Stimulated activated CD4-positive, alpha-beta T cell treated with anti-CD3 and anti-CD28 coated beads, TNF-alpha, amount 100 ng/mL, for 1 hour (primary cell): ENCODE data around the gene PSMB7.
"Not testable (repeated sequence)": the region's sequence is repeated elsewhere in the genome, so short reads cannot be mapped to it uniquely, and the experiment has no call there.

Experiments used
- DNase-seq, 3 donors: peaks; one replicate each; pipeline ENCODE4 v3.0.0-alpha.2; 2020; ENCODE audit warnings: low read depth in 3 of 3, low spot score in 1 of 3

The PSMB7 gene

DNA sequence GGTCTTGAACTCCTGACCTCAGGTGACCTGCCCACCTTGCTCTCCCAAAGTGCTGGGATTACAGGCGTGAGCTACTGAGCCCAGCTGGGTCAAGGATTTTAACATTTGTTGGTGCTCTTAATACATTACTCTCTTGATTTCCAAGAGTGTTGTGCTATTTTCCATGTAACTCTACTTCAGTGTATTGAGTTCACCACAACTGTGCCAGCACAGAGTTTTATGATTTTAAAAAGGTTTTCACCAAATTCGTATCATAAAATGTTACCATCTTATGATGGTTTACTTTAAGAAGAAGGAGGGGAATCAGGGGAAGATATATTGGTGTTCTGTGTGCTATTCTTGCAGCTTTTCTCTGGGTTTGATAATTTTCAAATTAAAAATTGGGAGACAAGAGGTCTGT lies 28.4 kb upstream of the PSMB7 start:
- no peak for DNase-seq

GRCh38 chr9:124442826-124443225 lies 27.6 kb upstream of the PSMB7 start:
- no peak for DNase-seq

- DNase-seq = no peak
Measured at GRCh38 chr9:124442379-124442778, 27.1 kb upstream of the PSMB7 start.

DNA sequence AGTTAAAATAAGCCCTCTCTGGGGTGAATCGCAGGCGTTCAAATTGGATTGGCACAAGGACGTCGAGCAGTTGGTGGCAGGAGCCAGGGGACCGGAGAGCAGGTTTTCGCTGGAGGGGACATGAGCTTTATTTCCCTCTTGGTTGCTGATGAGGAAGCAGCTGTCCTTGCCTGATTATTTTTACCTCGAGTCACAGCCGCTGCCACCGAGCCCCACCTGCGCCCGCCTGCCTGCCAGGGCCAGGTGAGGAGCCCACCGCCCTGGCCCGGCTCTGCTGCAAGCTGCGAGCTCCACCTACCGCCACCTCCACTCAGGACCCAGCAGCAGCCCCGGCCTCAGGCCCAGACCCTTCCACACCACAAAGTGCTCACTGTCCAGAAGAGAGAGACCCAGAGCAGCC lies 26.0 kb upstream of the PSMB7 start:
- no peak for DNase-seq

- DNase-seq = no peak
Measured at GRCh38 chr9:124440786-124441185, 25.5 kb upstream of the PSMB7 start.

DNA sequence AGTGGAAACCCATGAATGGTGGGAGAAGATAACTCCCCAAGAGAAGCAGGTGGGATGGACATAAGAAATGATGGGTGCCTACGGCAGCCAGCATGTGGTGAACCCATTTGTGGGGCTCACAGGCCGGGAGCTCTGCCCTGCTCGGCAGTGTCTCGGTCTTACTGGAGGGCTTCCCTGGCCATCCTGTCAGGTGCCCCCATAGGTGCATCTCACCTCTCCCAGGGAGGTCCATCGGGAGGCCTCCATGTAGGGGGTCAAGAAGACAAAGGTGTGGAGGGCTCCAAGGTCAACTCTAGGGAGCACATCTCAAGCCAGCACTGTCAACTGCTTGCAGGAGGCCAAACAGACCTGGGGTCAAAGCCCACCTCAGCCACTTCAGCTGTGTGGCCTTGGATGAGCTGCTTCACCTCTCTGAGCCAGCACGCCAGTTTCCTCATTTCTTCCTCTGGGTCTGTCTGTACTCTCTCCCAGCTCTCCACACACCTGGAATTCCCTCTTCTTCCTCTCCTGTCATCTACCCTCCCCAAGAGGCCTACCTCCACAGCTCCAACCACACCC lies 24.5 kb upstream of the PSMB7 start:
- no peak for DNase-seq

DNA sequence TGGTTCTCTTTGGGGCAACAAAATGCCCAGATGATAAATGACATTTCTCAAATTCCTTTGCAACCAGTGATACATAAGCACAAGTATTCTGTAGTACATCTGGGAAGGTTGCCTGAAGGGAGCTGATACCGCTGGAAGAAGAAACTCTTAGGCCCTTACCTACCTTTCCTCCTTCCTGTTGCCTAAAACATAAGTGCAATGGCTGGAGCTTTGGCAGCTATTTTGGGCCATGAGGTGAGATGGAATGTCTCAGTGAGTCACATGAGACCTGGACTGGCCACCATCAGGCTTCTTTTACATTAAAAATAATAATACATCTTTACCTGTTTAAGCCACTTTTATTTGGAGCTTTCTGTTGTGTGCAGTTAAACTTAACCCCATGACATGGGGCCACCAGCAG lies 23.8 kb upstream of the PSMB7 start:
- no peak for DNase-seq

DNA sequence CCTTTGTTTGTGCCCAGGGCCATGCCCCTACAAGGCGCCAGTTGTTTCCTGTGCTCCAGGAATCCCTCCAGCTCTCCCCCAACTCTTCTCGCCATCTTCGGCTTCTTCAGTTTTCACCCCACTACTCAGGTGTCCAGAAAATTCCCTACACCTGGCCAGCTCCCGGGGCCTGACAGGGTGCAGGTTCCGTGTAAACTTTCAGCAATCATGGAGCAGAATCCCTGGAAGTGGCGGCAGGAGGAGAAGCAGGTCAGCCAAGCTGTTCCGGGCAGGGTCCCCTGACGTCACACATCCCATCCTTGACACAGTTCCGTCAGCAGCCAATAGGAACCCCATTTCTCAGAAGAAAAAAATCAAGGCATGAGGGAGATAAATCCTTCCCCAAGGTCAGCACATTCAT lies 22.8 kb upstream of the PSMB7 start:
- no peak for DNase-seq

DNA sequence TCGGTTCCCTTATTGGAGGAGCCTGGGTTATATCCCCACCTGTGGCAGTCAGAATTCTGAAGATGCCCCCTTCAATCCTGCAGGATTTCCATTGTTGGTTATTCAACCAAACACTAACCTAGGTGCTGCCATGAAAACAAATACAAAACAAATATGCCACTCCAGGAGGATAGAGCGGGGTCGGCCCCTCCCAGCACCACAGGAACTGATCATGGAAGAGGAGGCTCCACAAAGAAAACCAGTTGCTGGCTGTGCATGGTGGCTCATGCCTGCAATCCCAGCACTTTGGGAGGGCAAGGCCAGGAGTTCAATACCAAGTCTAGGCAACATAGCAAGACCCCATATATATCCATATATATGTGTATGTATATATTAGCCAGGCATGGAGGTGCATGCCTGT lies 21.8 kb upstream of the PSMB7 start:
- DNase-seq = no peak

- no peak for DNase-seq
Measured at GRCh38 chr9:124436320-124436719, 21.1 kb upstream of the PSMB7 start.

DNA sequence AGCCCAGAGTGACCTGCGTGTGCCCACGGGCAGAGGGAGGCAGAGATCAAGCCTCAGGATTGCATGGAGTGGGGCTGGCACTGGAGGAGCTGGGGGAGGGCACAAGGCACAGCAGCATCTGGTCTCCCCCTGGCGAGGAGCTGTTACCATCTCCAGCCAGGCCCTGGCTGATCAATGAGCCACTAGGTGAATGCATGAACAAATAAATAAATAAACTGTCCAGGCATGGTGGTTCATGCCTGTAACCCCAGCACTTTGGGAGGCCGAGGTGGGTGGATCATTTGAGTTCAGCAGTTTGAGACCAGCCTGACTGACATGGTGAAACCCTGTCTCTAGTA lies 14.3 kb upstream of the PSMB7 start:
- no peak for DNase-seq

- no peak for DNase-seq
Measured at GRCh38 chr9:124428751-124429529, 13.7 kb upstream of the PSMB7 start.

- DNase-seq = no peak
Measured at GRCh38 chr9:124427281-124427680, 12.0 kb upstream of the PSMB7 start.

DNA sequence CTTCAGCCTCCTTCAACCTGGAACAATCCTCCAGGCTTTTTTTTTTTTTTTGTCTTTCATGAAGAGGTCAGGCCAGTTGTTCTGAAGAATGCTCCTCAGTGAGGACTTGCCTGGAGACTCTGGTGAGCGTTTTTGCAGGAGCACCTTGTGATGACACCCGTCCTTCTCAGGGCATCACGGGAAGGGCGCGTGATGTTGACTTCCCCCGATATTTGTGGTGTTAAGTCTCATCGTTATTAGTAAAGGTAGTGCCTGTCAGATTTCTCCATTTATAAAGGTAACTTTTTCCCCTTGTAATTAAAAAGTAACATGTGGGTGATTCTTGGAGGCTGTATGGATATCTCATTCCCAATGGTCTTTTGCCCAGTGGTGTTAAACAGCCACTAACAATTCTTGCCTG lies 11.1 kb upstream of the PSMB7 start:
- no peak for DNase-seq

DNA sequence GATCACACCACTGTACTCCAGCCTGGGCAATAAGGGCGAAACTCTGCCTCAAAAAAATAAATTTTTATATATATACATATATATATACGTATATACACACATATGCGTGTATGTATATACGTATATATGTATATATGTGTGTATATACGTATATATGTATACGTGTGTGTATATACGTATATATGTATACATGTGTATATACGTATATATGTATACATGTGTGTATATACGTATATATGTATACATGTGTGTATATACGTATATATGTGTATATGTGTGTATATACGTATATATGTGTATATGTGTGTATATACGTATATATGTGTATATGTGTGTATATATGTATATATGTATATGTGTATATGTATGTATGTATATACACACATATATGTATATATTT lies 10.5 kb upstream of the PSMB7 start:
- not testable (repeated sequence) for DNase-seq

GRCh38 chr9:124423591-124423990 lies 8.3 kb upstream of the PSMB7 start:
- no peak for DNase-seq

DNA sequence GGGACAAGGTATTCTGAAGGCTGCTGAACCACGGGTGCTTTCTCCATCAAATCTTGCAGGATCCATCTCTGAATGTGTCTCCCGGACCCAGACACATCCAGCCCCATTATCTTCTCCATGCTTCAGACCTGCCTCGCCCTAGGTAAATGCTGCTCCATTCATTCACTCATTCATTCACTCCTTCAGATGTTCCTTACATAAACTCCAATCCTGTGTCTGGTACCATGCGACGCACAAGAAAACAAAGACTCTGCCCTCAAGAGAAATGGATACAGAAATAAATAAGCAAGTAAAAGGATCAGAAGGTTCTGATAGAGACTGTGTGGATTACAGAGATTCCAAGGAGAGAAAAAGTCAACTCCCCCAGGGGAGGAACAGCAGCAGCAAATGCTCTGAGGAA lies 7.9 kb upstream of the PSMB7 start:
- DNase-seq = no peak

GRCh38 chr9:124420991-124421543 lies 5.8 kb upstream of the PSMB7 start:
- no peak for DNase-seq

GRCh38 chr9:124419832-124420489 lies 4.7 kb upstream of the PSMB7 start:
- no peak for DNase-seq

GRCh38 chr9:124415852-124416484 lies 726 bp upstream of the PSMB7 start:
- DNase-seq = no peak

- DNase-seq = no peak
Measured at GRCh38 chr9:124414612-124415011, 630 bp downstream of the PSMB7 start.

GRCh38 chr9:124412228-124412575 lies 3.0 kb downstream of the PSMB7 start:
- DNase-seq = no peak
